SK-N-SH (cell line): Measurements from ENCODE around the gene ASTL. TPM values are rescaled to one million over a fixed set of nuclear protein-coding genes. Genes with fewer than 3 reads are reported as not detected.

Source experiments
- CTCF ChIA-PET: fragments of 300-600, 350-600 bp; formaldehyde crosslinking; extraction: SDS; loops from one replicate; lab custom pipeline; 2021; lab: Yijun Ruan, JAX
- POLR2A ChIA-PET: fragments of 350-600 bp; sonication (Branson Sonifier 250); formaldehyde crosslinking; extraction: SDS; loops from one replicate; lab custom pipeline; 2020; ENCODE audit warnings: antibody characterized with exemption, inconsistent platforms; lab: Yijun Ruan, JAX
- DNase-seq: peaks from one replicate; pipeline ENCODE4 v3.0.0; 2012
- H2AFZ ChIP-seq: fragments of 200-600 bp; sonication (generic); 2 replicates; pipeline ENCODE4 v1.8.1; 2016; ENCODE audit warnings: antibody characterized with exemption, mild to moderate bottlenecking, low read depth
- H3F3A ChIP-seq: fragments of 200-600 bp; sonication (generic); replicated peaks from 2 replicates; pipeline ENCODE3; 2016; ENCODE audit warnings: antibody characterized with exemption, mild to moderate bottlenecking; ENCODE audit not compliant: insufficient read depth
- H3K27ac ChIP-seq, 2 experiments: fragments of 200-500 bp in 1 of 2; fragments of 200-600 bp in 1 of 2; sonication (Bioruptor generic) in 1 of 2; sonication (generic), shearing (Covaris generic) in 1 of 2; 2 replicates each; pipeline versions ENCODE4 v1.5.1 to v1.6.1; 2014 to 2016; ENCODE audit warnings: low read depth in 2 of 2, inconsistent platforms in 1 of 2, low read length in 1 of 2, mild to moderate bottlenecking in 1 of 2, mixed read lengths in 1 of 2
- H3K27me3 ChIP-seq: fragments of 200-600 bp; sonication (generic), shearing (Covaris generic); 2 replicates; pipeline ENCODE4 v1.6.1; 2016; ENCODE audit warnings: mixed run types; ENCODE audit not compliant: insufficient read depth
- H3K36me3 ChIP-seq, 2 experiments: fragments of 200-500 bp in 1 of 2; fragments of 200-600 bp in 1 of 2; sonication (Bioruptor generic) in 1 of 2; sonication (generic) in 1 of 2; replicated peaks in 1 of 2; 2 replicates each; pipeline versions ENCODE3 to v1.5.1; 2014 to 2016; ENCODE audit warnings: low read length in 1 of 2, mild to moderate bottlenecking in 1 of 2; ENCODE audit not compliant: insufficient read depth in 2 of 2, control insufficient read depth in 1 of 2
- H3K4me1 ChIP-seq, 2 experiments: fragments of 200-500 bp in 1 of 2; fragments of 200-600 bp in 1 of 2; sonication (Bioruptor generic) in 1 of 2; sonication (generic), shearing (Covaris generic) in 1 of 2; 2 replicates each; pipeline versions ENCODE4 v1.5.1 to v1.6.1; 2014 to 2016; ENCODE audit warnings: low read depth in 1 of 2, low read length in 1 of 2, mixed run types in 1 of 2; ENCODE audit not compliant: insufficient read depth in 2 of 2, control insufficient read depth in 1 of 2
- H3K4me2 ChIP-seq: fragments of 200-600 bp; sonication (generic), shearing (Covaris generic); 2 replicates; pipeline ENCODE4 v1.6.1; 2017; ENCODE audit warnings: mixed run types
- H3K4me3 ChIP-seq, 2 experiments: fragments of 200-500 bp in 1 of 2; fragments of 200-600 bp in 1 of 2; sonication (Bioruptor generic) in 1 of 2; sonication (generic), shearing (Covaris generic) in 1 of 2; 2 replicates each; pipeline versions ENCODE4 v1.5.1 to v1.8.1; 2014 to 2016; ENCODE audit warnings: low read depth in 2 of 2, inconsistent platforms in 1 of 2, low read length in 1 of 2, mild to moderate bottlenecking in 1 of 2, mixed read lengths in 1 of 2, moderate library complexity in 1 of 2
- H3K79me2 ChIP-seq: fragments of 200-600 bp; sonication (generic); 2 replicates; pipeline ENCODE4 v1.8.1; 2017; ENCODE audit warnings: mild to moderate bottlenecking; ENCODE audit not compliant: insufficient read depth
- H3K9ac ChIP-seq: fragments of 200-600 bp; sonication (generic); 2 replicates; pipeline ENCODE4 v1.6.1; 2017; ENCODE audit warnings: mixed run types
- H3K9me2 ChIP-seq: fragments of 200-600 bp; sonication (generic); 2 replicates; pipeline ENCODE4 v1.6.1; 2017; ENCODE audit warnings: mixed run types
- H3K9me3 ChIP-seq: fragments of 200-600 bp; sonication (generic); 2 replicates; pipeline ENCODE4 v1.6.1; 2017; ENCODE audit warnings: mixed run types, mild to moderate bottlenecking, moderate library complexity
- H4K20me1 ChIP-seq: fragments of 200-600 bp; sonication (generic); 2 replicates; pipeline ENCODE4 v1.6.1; 2017; ENCODE audit warnings: mild to moderate bottlenecking, mixed run types; ENCODE audit not compliant: insufficient read depth
- EP300 ChIP-seq, 2 experiments: IDR thresholded peaks; 2 replicates each; pipeline versions ENCODE4 v1.4.0 to v1.6.1; 2012; ENCODE audit warnings: borderline replicate concordance in 1 of 2, low read depth in 1 of 2, low read length in 1 of 2
- EZH2phosphoT487 ChIP-seq: fragments of 200-600 bp; sonication (generic); IDR thresholded peaks from 2 replicates; pipeline ENCODE4 v1.6.1; 2017; ENCODE audit warnings: low read depth, mixed run types, mild to moderate bottlenecking, antibody characterized with exemption, moderate library complexity, borderline replicate concordance
- FOXJ3 ChIP-seq: sonication (generic); formaldehyde crosslinking; IDR thresholded peaks from 2 replicates; pipeline ENCODE4 v1.5.1; 2020; ENCODE audit warnings: mild to moderate bottlenecking, missing genetic modification reagents
- MEF2A ChIP-seq: IDR thresholded peaks from 2 replicates; pipeline ENCODE4 v1.4.0; 2012; ENCODE audit warnings: low read depth, borderline replicate concordance
- MXI1 ChIP-seq: IDR thresholded peaks from 2 replicates; pipeline ENCODE4 v1.6.1; 2012; ENCODE audit warnings: mild to moderate bottlenecking, low read depth, low read length, improper control_type of control experiment
- RAD21 ChIP-seq: IDR thresholded peaks from 2 replicates; pipeline ENCODE4 v1.6.1; 2012; ENCODE audit warnings: mild to moderate bottlenecking, low read length
- RFX5 ChIP-seq: IDR thresholded peaks from 2 replicates; pipeline ENCODE4 v1.6.1; 2012; ENCODE audit warnings: mild to moderate bottlenecking, improper control_type of control experiment, low read length
- RXRA ChIP-seq: IDR thresholded peaks from 2 replicates; pipeline ENCODE4 v1.4.0; 2012; ENCODE audit warnings: low read depth, mild to moderate bottlenecking, borderline replicate concordance
- SIN3A ChIP-seq: IDR thresholded peaks from 2 replicates; pipeline ENCODE4 v1.6.1; 2012; ENCODE audit warnings: low read depth, mild to moderate bottlenecking, low read length, moderate library complexity, borderline replicate concordance
- TEAD4 ChIP-seq: IDR thresholded peaks from 2 replicates; pipeline ENCODE4 v1.4.0; 2012; ENCODE audit warnings: mild to moderate bottlenecking, borderline replicate concordance; ENCODE audit not compliant: insufficient read depth
- WGBS: methylation state at CpG from one replicate; pipeline ENCODE4 v1.1.6; 2017; ENCODE audit warnings: low lambda C conversion rate; 5-methylcytosine and 5-hydroxymethylcytosine counted together
- polyA plus RNA-seq, 3 experiments: library from polyadenylated mRNA; depleted of rRNA; stranded (reverse); fragments of >200 nt; gene quantifications; 2 replicates each; pipeline ENCODE4 v1.2.3, GENCODE V29; 2012
- TF ChIP-seq, protein P1 (sequence below): IDR thresholded peaks from 2 replicates; pipeline ENCODE4 v1.4.0; 2012; ENCODE audit warnings: low read depth
- TF ChIP-seq, protein P2 (sequence below): fragments of 150-350 bp; IDR thresholded peaks from 2 replicates; pipeline ENCODE4 v1.6.1; 2016; ENCODE audit warnings: mild to moderate bottlenecking, low read depth, low read length
- TF ChIP-seq, protein P3 (sequence below): IDR thresholded peaks from 2 replicates; pipeline ENCODE4; 2012
- TF ChIP-seq, protein P4 (sequence below): IDR thresholded peaks from 2 replicates; pipeline ENCODE4 v1.4.0; 2012; ENCODE audit warnings: low read depth, borderline replicate concordance
- TF ChIP-seq, protein P5 (sequence below): fragments of 200-600 bp; sonication (generic); IDR thresholded peaks from 2 replicates; pipeline ENCODE4 v1.6.1; 2017; ENCODE audit warnings: antibody characterized with exemption, mild to moderate bottlenecking, moderate library complexity

The ASTL gene
- polyA plus RNA-seq, 1 of the 3 experiments (the other 2 are of a cell fraction): not detected

DNA sequence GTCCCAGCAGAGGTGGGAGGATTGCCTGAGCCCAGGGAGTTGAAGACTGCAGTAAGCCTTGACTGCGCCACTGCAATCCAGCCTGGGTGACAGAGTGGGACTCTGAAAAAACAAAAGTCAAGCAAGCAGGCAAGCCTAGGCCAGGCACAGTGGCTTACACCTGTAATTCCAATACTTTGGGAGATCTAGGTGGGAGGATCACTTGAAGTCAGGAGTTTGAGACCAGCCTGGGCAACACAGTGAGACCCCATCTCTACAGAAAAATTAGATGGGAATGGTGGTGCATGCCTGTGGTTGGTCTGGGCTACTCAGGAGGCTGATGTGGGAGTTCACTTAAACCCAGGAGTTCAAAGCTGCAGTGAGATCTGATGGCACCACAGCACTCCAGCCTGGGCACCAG, 41.7 kb upstream of the ASTL start:
- Histone ChIP-seq H3F3A (peaks cover 9% of the 10 kb centered on the region), H3K27me3 (no peaks in the 10 kb centered on the region), H4K20me1 (no peaks in the 10 kb centered on the region), H3K79me2 (no peaks in the 10 kb centered on the region), H3K9me2 (no peaks in the 10 kb centered on the region), H3K9ac (no peak overlapping the region), H2AFZ (no peak overlapping the region), H3K4me2 (no peak overlapping the region), H3K4me3 (no peak overlapping the region), H3K27ac (no peak overlapping the region), H3K36me3 (peaks cover under 1 to 10% of the 10 kb centered on the region in 2 experiments), H3K9me3 (no peaks in the 10 kb centered on the region), H3K4me1 (peaks cover 0 to 4% of the 10 kb centered on the region in 2 experiments; a peak in 2 of 4 replicates)
- no peak for DNase-seq
- WGBS: 100% methylated on average over 1 of the region's 1 CpG
- CTCF ChIA-PET: interaction anchor here (1.8 to 1.9 kb wide), 3 partner anchors 41 to 158 kb away, joined by 7 to 9 read pairs (median 7); partner anchors contain the start of gene ASTL
- POLR2A ChIA-PET: no interaction called here
- TF ChIP-seq TEAD4 (no peak), FOXJ3 (CRISPR knock-in tag) (no peak), MXI1 (no peak), EP300 (IDR thresholded peaks at IDR 0.05; ENCODE audit: borderline replicate concordance in 1 of 2, low read depth in 1 of 2, low read length in 1 of 2) (no peak), EZH2phosphoT487 (no peak), RXRA (no peak), RAD21 (no peak), SIN3A (no peak), RFX5 (no peak), MEF2A (no peak)
- TF ChIP-seq, protein P1, sequence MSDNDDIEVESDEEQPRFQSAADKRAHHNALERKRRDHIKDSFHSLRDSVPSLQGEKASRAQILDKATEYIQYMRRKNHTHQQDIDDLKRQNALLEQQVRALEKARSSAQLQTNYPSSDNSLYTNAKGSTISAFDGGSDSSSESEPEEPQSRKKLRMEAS: no peak
- TF ChIP-seq, protein P2, sequence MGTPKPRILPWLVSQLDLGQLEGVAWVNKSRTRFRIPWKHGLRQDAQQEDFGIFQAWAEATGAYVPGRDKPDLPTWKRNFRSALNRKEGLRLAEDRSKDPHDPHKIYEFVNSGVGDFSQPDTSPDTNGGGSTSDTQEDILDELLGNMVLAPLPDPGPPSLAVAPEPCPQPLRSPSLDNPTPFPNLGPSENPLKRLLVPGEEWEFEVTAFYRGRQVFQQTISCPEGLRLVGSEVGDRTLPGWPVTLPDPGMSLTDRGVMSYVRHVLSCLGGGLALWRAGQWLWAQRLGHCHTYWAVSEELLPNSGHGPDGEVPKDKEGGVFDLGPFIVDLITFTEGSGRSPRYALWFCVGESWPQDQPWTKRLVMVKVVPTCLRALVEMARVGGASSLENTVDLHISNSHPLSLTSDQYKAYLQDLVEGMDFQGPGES: no peak
- TF ChIP-seq, protein P3, sequence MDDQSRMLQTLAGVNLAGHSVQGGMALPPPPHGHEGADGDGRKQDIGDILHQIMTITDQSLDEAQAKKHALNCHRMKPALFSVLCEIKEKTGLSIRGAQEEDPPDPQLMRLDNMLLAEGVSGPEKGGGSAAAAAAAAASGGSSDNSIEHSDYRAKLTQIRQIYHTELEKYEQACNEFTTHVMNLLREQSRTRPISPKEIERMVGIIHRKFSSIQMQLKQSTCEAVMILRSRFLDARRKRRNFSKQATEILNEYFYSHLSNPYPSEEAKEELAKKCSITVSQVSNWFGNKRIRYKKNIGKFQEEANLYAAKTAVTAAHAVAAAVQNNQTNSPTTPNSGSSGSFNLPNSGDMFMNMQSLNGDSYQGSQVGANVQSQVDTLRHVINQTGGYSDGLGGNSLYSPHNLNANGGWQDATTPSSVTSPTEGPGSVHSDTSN: no peak
- TF ChIP-seq, protein P4, sequence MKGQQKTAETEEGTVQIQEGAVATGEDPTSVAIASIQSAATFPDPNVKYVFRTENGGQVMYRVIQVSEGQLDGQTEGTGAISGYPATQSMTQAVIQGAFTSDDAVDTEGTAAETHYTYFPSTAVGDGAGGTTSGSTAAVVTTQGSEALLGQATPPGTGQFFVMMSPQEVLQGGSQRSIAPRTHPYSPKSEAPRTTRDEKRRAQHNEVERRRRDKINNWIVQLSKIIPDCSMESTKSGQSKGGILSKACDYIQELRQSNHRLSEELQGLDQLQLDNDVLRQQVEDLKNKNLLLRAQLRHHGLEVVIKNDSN: no peak
- TF ChIP-seq, protein P5, sequence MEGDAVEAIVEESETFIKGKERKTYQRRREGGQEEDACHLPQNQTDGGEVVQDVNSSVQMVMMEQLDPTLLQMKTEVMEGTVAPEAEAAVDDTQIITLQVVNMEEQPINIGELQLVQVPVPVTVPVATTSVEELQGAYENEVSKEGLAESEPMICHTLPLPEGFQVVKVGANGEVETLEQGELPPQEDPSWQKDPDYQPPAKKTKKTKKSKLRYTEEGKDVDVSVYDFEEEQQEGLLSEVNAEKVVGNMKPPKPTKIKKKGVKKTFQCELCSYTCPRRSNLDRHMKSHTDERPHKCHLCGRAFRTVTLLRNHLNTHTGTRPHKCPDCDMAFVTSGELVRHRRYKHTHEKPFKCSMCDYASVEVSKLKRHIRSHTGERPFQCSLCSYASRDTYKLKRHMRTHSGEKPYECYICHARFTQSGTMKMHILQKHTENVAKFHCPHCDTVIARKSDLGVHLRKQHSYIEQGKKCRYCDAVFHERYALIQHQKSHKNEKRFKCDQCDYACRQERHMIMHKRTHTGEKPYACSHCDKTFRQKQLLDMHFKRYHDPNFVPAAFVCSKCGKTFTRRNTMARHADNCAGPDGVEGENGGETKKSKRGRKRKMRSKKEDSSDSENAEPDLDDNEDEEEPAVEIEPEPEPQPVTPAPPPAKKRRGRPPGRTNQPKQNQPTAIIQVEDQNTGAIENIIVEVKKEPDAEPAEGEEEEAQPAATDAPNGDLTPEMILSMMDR: no peak
